Neutrophil (primary cell): Measurements from ENCODE around the gene OLFM3.

Source experiments
- H3K27ac ChIP-seq: fragments of 200-600 bp; sonication (generic); 2 replicates; pipeline ENCODE4 v1.5.1; 2016; ENCODE audit warnings: mild to moderate bottlenecking, moderate library complexity
- H3K27me3 ChIP-seq: fragments of 200-600 bp; sonication (generic); 2 replicates; pipeline ENCODE4 v1.6.0; 2016; ENCODE audit warnings: mild to moderate bottlenecking
- H3K36me3 ChIP-seq: fragments of 200-600 bp; sonication (generic); 2 replicates; pipeline ENCODE4 v1.5.1; 2017
- H3K4me1 ChIP-seq, 2 experiments: fragments of 200-600 bp in 1 of 2; sonication (generic) in 1 of 2; 1 replicate in 1 of 2; 2 replicates in 1 of 2; pipeline versions ENCODE4 v1.5.1 to v1.6.1; 2013 to 2016; ENCODE audit warnings: low read depth in 1 of 2, low read length in 1 of 2, mild to moderate bottlenecking in 1 of 2, moderate library complexity in 1 of 2; ENCODE audit not compliant: control insufficient read depth in 1 of 2, insufficient read depth in 1 of 2
- H3K4me3 ChIP-seq, 2 experiments: fragments of 200-600 bp in 1 of 2; sonication (generic) in 1 of 2; 1 replicate in 1 of 2; 2 replicates in 1 of 2; pipeline ENCODE4 v1.5.1; 2013 to 2016; ENCODE audit warnings: low read depth in 1 of 2, low read length in 1 of 2, mild to moderate bottlenecking in 1 of 2, moderate library complexity in 1 of 2
- H3K9me3 ChIP-seq: fragments of 200-600 bp; sonication (generic); 2 replicates; pipeline ENCODE4 v1.5.1; 2016
- CTCF ChIP-seq: fragments of 200-600 bp; sonication (generic); IDR thresholded peaks from 2 replicates; pipeline ENCODE4 v1.5.1; 2016; ENCODE audit warnings: antibody characterized with exemption

Gene OLFM3

GRCh38 chr1:101756411-101756810, 240.3 kb downstream of the OLFM3 start:
- Histone ChIP-seq H3K36me3 (no peaks in the 10 kb centered on the region), H3K27me3 (no peaks in the 10 kb centered on the region), H3K4me3 (no peak overlapping the region), H3K4me1 (no peaks in the 10 kb centered on the region), H3K9me3 (no peaks in the 10 kb centered on the region), H3K27ac (no peak overlapping the region)
- no peak for TF ChIP-seq CTCF
